ENCODE measurements around the gene CTIF.

DNA sequence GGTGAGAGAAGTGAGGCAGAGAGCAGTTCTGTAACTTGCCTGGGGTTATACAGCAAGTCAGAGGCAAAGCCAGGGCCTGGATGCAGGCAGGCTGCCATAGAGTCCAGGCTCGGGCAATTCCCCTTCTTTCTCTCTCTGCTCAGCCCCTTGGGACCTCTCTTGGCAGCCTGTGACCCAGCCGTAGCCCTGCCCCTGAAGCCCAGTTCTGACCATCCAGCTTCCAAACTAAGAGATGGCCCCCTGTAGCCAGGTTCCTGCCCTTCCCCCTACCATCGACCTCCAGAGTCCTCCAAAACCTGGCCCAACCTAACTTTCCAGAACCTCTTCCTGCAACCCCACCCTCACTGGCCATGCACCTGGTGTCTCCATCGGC is 201.2 kb downstream of the CTIF start:
- TF ChIP-seq, protein P1, sequence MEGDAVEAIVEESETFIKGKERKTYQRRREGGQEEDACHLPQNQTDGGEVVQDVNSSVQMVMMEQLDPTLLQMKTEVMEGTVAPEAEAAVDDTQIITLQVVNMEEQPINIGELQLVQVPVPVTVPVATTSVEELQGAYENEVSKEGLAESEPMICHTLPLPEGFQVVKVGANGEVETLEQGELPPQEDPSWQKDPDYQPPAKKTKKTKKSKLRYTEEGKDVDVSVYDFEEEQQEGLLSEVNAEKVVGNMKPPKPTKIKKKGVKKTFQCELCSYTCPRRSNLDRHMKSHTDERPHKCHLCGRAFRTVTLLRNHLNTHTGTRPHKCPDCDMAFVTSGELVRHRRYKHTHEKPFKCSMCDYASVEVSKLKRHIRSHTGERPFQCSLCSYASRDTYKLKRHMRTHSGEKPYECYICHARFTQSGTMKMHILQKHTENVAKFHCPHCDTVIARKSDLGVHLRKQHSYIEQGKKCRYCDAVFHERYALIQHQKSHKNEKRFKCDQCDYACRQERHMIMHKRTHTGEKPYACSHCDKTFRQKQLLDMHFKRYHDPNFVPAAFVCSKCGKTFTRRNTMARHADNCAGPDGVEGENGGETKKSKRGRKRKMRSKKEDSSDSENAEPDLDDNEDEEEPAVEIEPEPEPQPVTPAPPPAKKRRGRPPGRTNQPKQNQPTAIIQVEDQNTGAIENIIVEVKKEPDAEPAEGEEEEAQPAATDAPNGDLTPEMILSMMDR (conservative IDR thresholded peaks at IDR 0.05; ENCODE audit: low read length): no peak
- no peak for TF ChIP-seq EZH2phosphoT487 (IDR thresholded peaks at IDR 0.05; ENCODE audit: borderline replicate concordance, low read depth, low read length)

Measured in OCI-LY7 (cell line).